Endothelial cell of umbilical vein (primary cell): Measurements from ENCODE around the gene MAPK8IP2. TPM values are rescaled to one million over a fixed set of nuclear protein-coding genes. Genes with fewer than 3 reads are reported as not detected.
A peak's percentile ranks its signal among the peaks of the same experiment; 100 is the strongest.

Experiments
- BruUV-seq: library from RNA; stranded (reverse); fragments of 400-500 nt; replicated peaks from 2 replicates; lab custom pipeline; 2021; lab: Mats Ljungman, UMichigan
- CTCF ChIA-PET: fragments of 300-600, 350-600 bp; sonication (Branson Sonifier 250); formaldehyde crosslinking; loops from one replicate; lab custom pipeline; 2021; ENCODE audit warnings: antibody characterized with exemption, inconsistent platforms; lab: Charles Lee
- POLR2A ChIA-PET: fragments of 300-600, 350-600 bp; sonication (Branson Sonifier 250); formaldehyde crosslinking; loops from one replicate; lab custom pipeline; 2021; ENCODE audit warnings: antibody characterized with exemption, inconsistent platforms; lab: Charles Lee
- DNase-seq: peaks from one replicate; pipeline ENCODE4 v3.0.0-alpha.2; 2011; ENCODE audit warnings: low read depth, low spot score
- FAIRE-seq: peaks from 2 replicates; lab custom pipeline; 2011; peaks lifted over from hg19 to GRCh38; lab: Jason Lieb, UNC
- H2AFZ ChIP-seq: 2 replicates; pipeline ENCODE4 v1.6.0; 2012; ENCODE audit warnings: low read depth, low read length, control low read depth, inconsistent platforms
- H3K27ac ChIP-seq: 2 replicates; pipeline ENCODE4 v1.5.1; 2011; ENCODE audit warnings: low read depth, mild to moderate bottlenecking, control low read depth, low read length, moderate library complexity; ENCODE audit not compliant: insufficient read depth
- H3K27me3 ChIP-seq, 2 experiments: 2 replicates each; pipeline versions ENCODE4 v1.6.0 to v1.6.1; 2011; ENCODE audit warnings: low read length in 2 of 2, mixed read lengths in 1 of 2; ENCODE audit not compliant: control insufficient read depth in 2 of 2, insufficient read depth in 2 of 2
- H3K36me3 ChIP-seq, 2 experiments: 2 replicates in 1 of 2; 3 replicates in 1 of 2; pipeline ENCODE4 v1.5.1; 2011; ENCODE audit warnings: low read length in 2 of 2, mild to moderate bottlenecking in 1 of 2, moderate library complexity in 1 of 2; ENCODE audit not compliant: control insufficient read depth in 2 of 2, insufficient read depth in 2 of 2; ENCODE audit errors: extremely low read depth in 1 of 2
- H3K4me1 ChIP-seq: 3 replicates; pipeline ENCODE4 v1.5.1; 2011; ENCODE audit warnings: mild to moderate bottlenecking, low read length; ENCODE audit not compliant: control insufficient read depth, insufficient read depth; ENCODE audit errors: extremely low read depth
- H3K4me2 ChIP-seq: 2 replicates; pipeline ENCODE4 v1.6.1; 2011; ENCODE audit warnings: low read length, control low read depth, mixed read lengths; ENCODE audit not compliant: insufficient read depth
- H3K4me3 ChIP-seq, 3 experiments: fragments of 200-600 bp in 1 of 3; sonication (generic), shearing (Covaris generic) in 1 of 3; replicated peaks in 1 of 3; 2 replicates each; pipeline ENCODE4 v1.5.1; 2011 to 2016; ENCODE audit warnings: control low read depth in 3 of 3, low read length in 3 of 3, mild to moderate bottlenecking in 2 of 3, inconsistent platforms in 1 of 3, low read depth in 1 of 3, moderate library complexity in 1 of 3; ENCODE audit not compliant: insufficient read depth in 1 of 3
- H3K79me2 ChIP-seq: 2 replicates; pipeline ENCODE4 v1.6.0; 2012; ENCODE audit warnings: low read length, inconsistent platforms; ENCODE audit not compliant: control insufficient read depth, insufficient read depth
- H3K9ac ChIP-seq: replicated peaks from 2 replicates; pipeline ENCODE3; 2011; ENCODE audit warnings: low read length, control low read depth; ENCODE audit not compliant: insufficient read depth; ENCODE audit errors: extremely low read depth
- H3K9me1 ChIP-seq: replicated peaks from 3 replicates; pipeline ENCODE4 v1.6.0; 2011; ENCODE audit warnings: mild to moderate bottlenecking, low read length; ENCODE audit not compliant: control insufficient read depth, insufficient read depth; ENCODE audit errors: extremely low read depth
- H3K9me3 ChIP-seq: replicated peaks from 2 replicates; pipeline ENCODE4 v1.5.1; 2012; ENCODE audit warnings: low read length, inconsistent platforms; ENCODE audit not compliant: control insufficient read depth, insufficient read depth
- H4K20me1 ChIP-seq: replicated peaks from 2 replicates; pipeline ENCODE3; 2011; ENCODE audit warnings: mild to moderate bottlenecking, low read length; ENCODE audit not compliant: control insufficient read depth, insufficient read depth; ENCODE audit errors: extremely low read depth
- CTCF ChIP-seq, 2 donors: IDR thresholded peaks; 1 replicate in 1 of 2; 2 replicates in 1 of 2; pipeline ENCODE4 v1.5.1; 2011; ENCODE audit warnings: low read length in 2 of 2, mild to moderate bottlenecking in 2 of 2, moderate library complexity in 2 of 2, control low read depth in 1 of 2, inconsistent platforms in 1 of 2, low read depth in 1 of 2; ENCODE audit not compliant: insufficient read depth in 1 of 2; ENCODE audit errors: extremely low read depth in 1 of 2
- EZH2 ChIP-seq: IDR thresholded peaks from 2 replicates; pipeline ENCODE4 v1.6.1; 2012; ENCODE audit warnings: borderline replicate concordance, low read depth, mild to moderate bottlenecking, moderate library complexity, low read length, inconsistent platforms; ENCODE audit not compliant: severe bottlenecking
- FOS ChIP-seq: IDR thresholded peaks from 2 replicates; pipeline ENCODE4 v1.6.1; 2011; ENCODE audit warnings: mild to moderate bottlenecking, low read length, moderate library complexity, borderline replicate concordance; ENCODE audit not compliant: insufficient read depth
- JUN ChIP-seq: IDR thresholded peaks from 2 replicates; pipeline ENCODE4 v1.6.1; 2011; ENCODE audit warnings: borderline replicate concordance, low read depth; ENCODE audit not compliant: insufficient read length, insufficient read depth
- MYC ChIP-seq: IDR thresholded peaks from one replicate; pipeline ENCODE4 v1.6.1; 2011; ENCODE audit warnings: mild to moderate bottlenecking, low read depth, low read length
- POLR2A ChIP-seq: IDR thresholded peaks from 2 replicates; pipeline ENCODE4 v1.6.1; 2012; ENCODE audit warnings: low read depth, mild to moderate bottlenecking, control low read depth, low read length
- POLR2AphosphoS5 ChIP-seq: IDR thresholded peaks from 2 replicates; pipeline ENCODE4 v1.6.1; 2012; ENCODE audit warnings: low read depth, mild to moderate bottlenecking, control low read depth, low read length, moderate library complexity; ENCODE audit not compliant: insufficient read depth
- dilution Hi-C: fragments of 300-500 bp; cut with MboI; formaldehyde crosslinking; loops from one replicate; pipeline ENCODE4 v1.15.0; 2019; ENCODE audit warnings: low sequenced_read_pairs; ENCODE audit not compliant: extremely low pct_ligation_motif_present
- intact Hi-C: fragments of 100-400 bp; cut with micrococcal nuclease; formaldehyde crosslinking; loops from one replicate; pipeline ENCODE4 v1.10.0; 2022
- polyA plus RNA-seq, 4 experiments: library from polyadenylated mRNA; depleted of rRNA in 3 of 4; stranded (reverse) in 3 of 4; unstranded in 1 of 4; fragments of >200 nt; gene quantifications; 2 replicates each; pipeline versions ENCODE4 v1.2.1 to v1.2.3, GENCODE V29; 2011 to 2012; ENCODE audit warnings: missing spikeins in 1 of 4
- total RNA-seq: library from RNA; stranded (reverse); gene quantifications from 2 replicates; pipeline ENCODE4 v1.2.3, GENCODE V29; 2021

Gene MAPK8IP2
- total and polyA plus RNA-seq, 2 donors (not counting 3 experiments of a cell fraction or from before 2014, with no cell fraction given) = 0.21 to 0.31 TPM

GRCh38 chr22:50621356-50621880 lies 20.8 kb downstream of the MAPK8IP2 start:
- Histone ChIP-seq H3K9me1 (no peaks in the 10 kb centered on the region), H3K27me3 (no peaks in the 10 kb centered on the region), H3K9me3 (no peaks in the 10 kb centered on the region), H2AFZ (no peak overlapping the region), H3K9ac (no peak overlapping the region), H3K27ac (no peak overlapping the region), H3K4me2 (peak overlapping the region; percentile 50), H3K4me3 (no peak overlapping the region), H4K20me1 (no peaks in the 10 kb centered on the region), H3K4me1 (peaks cover 14% of the 10 kb centered on the region), H3K79me2 (no peaks in the 10 kb centered on the region), H3K36me3 (no peaks in the 10 kb centered on the region)
- DNase-seq = no peak
- no TSS peak for BruUV-seq
- intact Hi-C loops = loop anchor here (2.0 kb wide), 1 partner anchor 51 kb away; the partner anchor contains the start of gene SHANK3
- CTCF ChIA-PET = interaction anchor here (0.9 to 2.3 kb wide), 22 partner anchors 12 to 381 kb away, joined by 3 to 91 read pairs (median 8); partner anchors contain the start of genes CHKB, CPT1B, SCO2 and SHANK3
- POLR2A ChIA-PET = no interaction called here
- dilution Hi-C loops = no loop called here
- peak; percentile 73 for FAIRE-seq
- TF ChIP-seq POLR2AphosphoS5 (no peak), EZH2 (no peak), JUN (no peak), POLR2A (no peak), CTCF (IDR thresholded peaks at IDR 0.05; ENCODE audit: extremely low read depth in 1 of 2, insufficient read depth in 1 of 2, low read depth in 1 of 2, low read length in 2 of 2) (no peak), FOS (no peak), MYC (no peak)
